ENCODE results near the gene DDN.

DNA sequence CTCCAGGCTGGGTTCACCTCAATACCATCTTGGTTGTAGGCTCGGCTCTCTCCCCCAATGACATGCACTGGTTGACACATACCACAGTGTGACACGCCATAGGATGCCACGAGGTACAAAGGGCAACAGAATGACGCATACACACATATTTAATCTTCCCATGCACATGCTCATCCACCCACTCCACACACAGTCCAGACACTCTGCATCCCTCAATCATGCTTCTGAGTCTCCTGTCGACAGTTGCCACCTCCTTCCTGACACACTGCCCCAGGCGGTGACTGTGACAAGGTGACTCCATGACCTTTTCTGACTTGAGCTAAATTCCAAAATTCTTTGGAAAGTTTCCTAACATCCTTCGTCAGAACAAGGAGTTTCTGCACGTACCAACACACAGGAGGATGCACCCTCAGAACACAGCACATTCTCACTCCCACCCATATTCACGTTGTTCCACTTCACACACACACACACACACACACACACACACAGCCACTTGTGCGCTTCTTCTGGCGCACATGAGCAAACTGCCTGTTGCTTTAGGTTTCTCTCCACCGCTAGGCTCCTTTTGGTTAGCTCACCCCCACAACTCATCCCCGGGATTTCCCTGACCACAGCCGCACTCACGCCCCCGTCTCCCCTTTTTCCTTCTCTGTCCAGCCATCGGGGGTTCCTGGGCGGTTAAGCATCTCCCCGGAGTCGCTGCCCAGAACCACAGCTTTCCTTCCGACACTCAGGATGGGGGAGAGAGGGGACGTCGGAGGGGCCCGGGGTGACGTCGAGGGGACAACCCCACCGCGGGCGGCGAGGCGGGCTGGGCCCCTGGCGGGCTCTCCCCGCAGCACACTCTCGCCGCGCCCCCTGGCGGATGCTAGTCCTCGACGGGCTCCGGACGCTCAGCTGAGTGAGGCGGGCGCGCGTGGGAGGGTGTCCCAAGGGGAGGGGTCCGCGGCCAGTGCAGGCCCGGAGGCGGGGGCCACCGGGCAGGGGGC is 21.6 kb downstream of the DDN start:
- TF ChIP-seq, protein P1, sequence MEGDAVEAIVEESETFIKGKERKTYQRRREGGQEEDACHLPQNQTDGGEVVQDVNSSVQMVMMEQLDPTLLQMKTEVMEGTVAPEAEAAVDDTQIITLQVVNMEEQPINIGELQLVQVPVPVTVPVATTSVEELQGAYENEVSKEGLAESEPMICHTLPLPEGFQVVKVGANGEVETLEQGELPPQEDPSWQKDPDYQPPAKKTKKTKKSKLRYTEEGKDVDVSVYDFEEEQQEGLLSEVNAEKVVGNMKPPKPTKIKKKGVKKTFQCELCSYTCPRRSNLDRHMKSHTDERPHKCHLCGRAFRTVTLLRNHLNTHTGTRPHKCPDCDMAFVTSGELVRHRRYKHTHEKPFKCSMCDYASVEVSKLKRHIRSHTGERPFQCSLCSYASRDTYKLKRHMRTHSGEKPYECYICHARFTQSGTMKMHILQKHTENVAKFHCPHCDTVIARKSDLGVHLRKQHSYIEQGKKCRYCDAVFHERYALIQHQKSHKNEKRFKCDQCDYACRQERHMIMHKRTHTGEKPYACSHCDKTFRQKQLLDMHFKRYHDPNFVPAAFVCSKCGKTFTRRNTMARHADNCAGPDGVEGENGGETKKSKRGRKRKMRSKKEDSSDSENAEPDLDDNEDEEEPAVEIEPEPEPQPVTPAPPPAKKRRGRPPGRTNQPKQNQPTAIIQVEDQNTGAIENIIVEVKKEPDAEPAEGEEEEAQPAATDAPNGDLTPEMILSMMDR (IDR thresholded peaks at IDR 0.05; ENCODE audit: extremely low read depth in 1 of 2, insufficient read depth in 1 of 2, low read depth in 1 of 2, low read length in 2 of 2): peak; percentile 62 to 90
- no peak for TF ChIP-seq POLR2A (IDR thresholded peaks at IDR 0.05; ENCODE audit: low read depth, low read length)
- TF ChIP-seq, protein P2, sequence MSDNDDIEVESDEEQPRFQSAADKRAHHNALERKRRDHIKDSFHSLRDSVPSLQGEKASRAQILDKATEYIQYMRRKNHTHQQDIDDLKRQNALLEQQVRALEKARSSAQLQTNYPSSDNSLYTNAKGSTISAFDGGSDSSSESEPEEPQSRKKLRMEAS (IDR thresholded peaks at IDR 0.05; ENCODE audit: insufficient read depth, insufficient read length): no peak
- TF ChIP-seq POLR2AphosphoS5 (IDR thresholded peaks at IDR 0.05; ENCODE audit: insufficient read depth, low read depth, low read length): no peak

Data from endothelial cell of umbilical vein (primary cell).